Loucy (cell line): ENCODE results near the gene RACK1.

Experiments
- CTCF ChIP-seq: fragments of 200-600 bp; sonication (generic); conservative IDR thresholded peaks from 2 replicates; pipeline ENCODE4 v1.5.1; 2014; ENCODE audit warnings: mild to moderate bottlenecking, antibody characterized with exemption, low read length
- EZH2phosphoT487 ChIP-seq: fragments of 200-600 bp; IDR thresholded peaks from 2 replicates; pipeline ENCODE4 v1.6.1; 2018; ENCODE audit warnings: antibody characterized with exemption, mild to moderate bottlenecking, moderate library complexity, borderline replicate concordance

- peak; percentile 17; the same call in 1 of the 2 replicates for TF ChIP-seq CTCF
- no peak for TF ChIP-seq EZH2phosphoT487
Observed at GRCh38 chr5:181217111-181217802, 26.4 kb downstream of the RACK1 start.
